K562 (cell line): ENCODE data around the gene NEMP1. TPM values are rescaled to one million over a fixed set of nuclear protein-coding genes. Genes with fewer than 3 reads are reported as not detected.
A peak's percentile ranks its signal among the peaks of the same experiment; 100 is the strongest.

Source experiments
- ATAC-seq: fragments of 200-7000 bp; cut with Tn5 transposase; 3 replicates; pipeline ENCODE4 v1.9.1; 2020; ENCODE audit warnings: moderate library complexity
- BruUV-seq: library from RNA; stranded (reverse); fragments of 400-500 nt; replicated peaks from 2 replicates; lab custom pipeline; 2021; lab: Mats Ljungman, UMichigan
- CTCF ChIA-PET: fragments of 300-600 bp; formaldehyde crosslinking; extraction: SDS; loops from one replicate; lab custom pipeline; 2021; ENCODE audit warnings: low intra/inter-chr PET ratio; lab: Yijun Ruan, JAX
- POLR2A ChIA-PET: fragments of 300-600, 350-650 bp; sonication (Branson Sonifier 250); formaldehyde crosslinking; extraction: SDS; loops from one replicate; lab custom pipeline; 2021; ENCODE audit warnings: antibody characterized with exemption, inconsistent platforms; lab: Yijun Ruan, JAX
- DNase-seq, 4 experiments: peaks; one replicate each; pipeline versions ENCODE4 v3.0.0 to v3.0.0-alpha.2; 2011 to 2018; ENCODE audit warnings: low spot score in 3 of 4, mixed read lengths in 3 of 4; ENCODE audit errors: extremely low read depth in 1 of 4
- FAIRE-seq: peaks from 2 replicates; lab custom pipeline; 2011; peaks lifted over from hg19 to GRCh38; lab: Jason Lieb, UNC
- H2AFZ ChIP-seq: 2 replicates; pipeline ENCODE4 v1.6.0; 2011; ENCODE audit warnings: low read depth, low read length, control low read depth, inconsistent platforms
- H3K27ac ChIP-seq: fragments of 200-600 bp; 3 replicates; pipeline ENCODE4 v1.8.0; 2011; ENCODE audit warnings: low read depth, mild to moderate bottlenecking, control low read depth, inconsistent platforms, low read length, moderate library complexity, mixed read lengths; ENCODE audit errors: extremely low read depth
- H3K27me3 ChIP-seq, 2 experiments: fragments of 300-600 bp in 1 of 2; 2 replicates in 1 of 2; 3 replicates in 1 of 2; pipeline versions ENCODE4 v1.6.0 to v1.8.0; 2011; ENCODE audit warnings: inconsistent platforms in 2 of 2, low read length in 2 of 2, mild to moderate bottlenecking in 1 of 2, mixed read lengths in 1 of 2, moderate library complexity in 1 of 2; ENCODE audit not compliant: control insufficient read depth in 2 of 2, insufficient read depth in 2 of 2
- H3K36me3 ChIP-seq: fragments of 300-600 bp; 3 replicates; pipeline ENCODE4 v1.8.0; 2011; ENCODE audit warnings: mild to moderate bottlenecking, low read length, inconsistent platforms; ENCODE audit not compliant: control insufficient read depth, insufficient read depth
- H3K4me1 ChIP-seq, 2 experiments: fragments of 200-600 bp in 1 of 2; replicated peaks in 1 of 2; 2 replicates in 1 of 2; 3 replicates in 1 of 2; pipeline versions ENCODE4 v1.5.1 to v1.8.0; 2011; ENCODE audit warnings: inconsistent platforms in 2 of 2, low read length in 2 of 2, mild to moderate bottlenecking in 1 of 2, mixed read lengths in 1 of 2, moderate library complexity in 1 of 2; ENCODE audit not compliant: control insufficient read depth in 2 of 2, insufficient read depth in 2 of 2
- H3K4me2 ChIP-seq: 2 replicates; pipeline ENCODE4 v1.6.1; 2011; ENCODE audit warnings: low read length, control low read depth, inconsistent platforms, mixed read lengths; ENCODE audit not compliant: insufficient read depth
- H3K4me3 ChIP-seq: fragments of 200-600 bp; sonication (generic), shearing (Covaris generic); 2 replicates; pipeline ENCODE4 v1.5.1; 2016; ENCODE audit warnings: control low read depth, inconsistent platforms
- H3K79me2 ChIP-seq: fragments of 200-600 bp; 3 replicates; pipeline ENCODE4 v1.8.0; 2011; ENCODE audit warnings: low read length, inconsistent platforms; ENCODE audit not compliant: control insufficient read depth, insufficient read depth
- H3K9ac ChIP-seq, 2 experiments: 2 replicates each; pipeline versions ENCODE4 v1.6.0 to v1.6.1; 2011; ENCODE audit warnings: low read depth in 2 of 2, low read length in 2 of 2, control low read depth in 1 of 2, inconsistent platforms in 1 of 2, mild to moderate bottlenecking in 1 of 2, mixed read lengths in 1 of 2; ENCODE audit not compliant: insufficient read depth in 1 of 2
- H3K9me1 ChIP-seq: one replicate; pipeline ENCODE4 v1.6.0; 2011; ENCODE audit warnings: inconsistent platforms, mild to moderate bottlenecking, low read length, moderate library complexity; ENCODE audit not compliant: control insufficient read depth, insufficient read depth
- H3K9me3 ChIP-seq: replicated peaks from 2 replicates; pipeline ENCODE4 v1.5.1; 2011; ENCODE audit warnings: low read depth, low read length, inconsistent platforms; ENCODE audit not compliant: control insufficient read depth, insufficient read depth
- H4K20me1 ChIP-seq: replicated peaks from 2 replicates; pipeline ENCODE4 v1.6.1; 2011; ENCODE audit warnings: low read length, inconsistent platforms, mixed read lengths; ENCODE audit not compliant: control insufficient read depth, insufficient read depth
- ATF4 ChIP-seq: fragments of 450-650 bp; formaldehyde crosslinking; IDR thresholded peaks from 2 replicates; pipeline ENCODE4 v1.4.0; 2022; ENCODE audit warnings: mild to moderate bottlenecking, moderate library complexity
- CBX2 ChIP-seq: fragments of 200-600 bp; sonication (generic); IDR thresholded peaks from one replicate; pipeline ENCODE4 v1.6.1; 2012; ENCODE audit warnings: mild to moderate bottlenecking, low read length, inconsistent platforms; ENCODE audit not compliant: insufficient read depth, poor library complexity, severe bottlenecking
- DNMT1 ChIP-seq: fragments of 450-650 bp; IDR thresholded peaks from 2 replicates; pipeline ENCODE4 v1.6.1; 2016; ENCODE audit warnings: antibody characterized with exemption, mild to moderate bottlenecking
- HMGN3 ChIP-seq: IDR thresholded peaks from 2 replicates; pipeline ENCODE4 v1.6.1; 2011; ENCODE audit warnings: borderline replicate concordance, low read depth, mild to moderate bottlenecking, mixed read lengths, low read length; ENCODE audit not compliant: insufficient read length; ENCODE audit errors: extremely low read depth
- SMAD2 ChIP-seq: fragments of 150-350 bp; IDR thresholded peaks from 2 replicates; pipeline ENCODE4 v1.6.1; 2014; ENCODE audit warnings: low read depth, mild to moderate bottlenecking, low read length
- SRSF9 ChIP-seq: fragments of 200-400 bp; formaldehyde crosslinking; IDR thresholded peaks from 2 replicates; pipeline ENCODE4 v1.6.1; 2017; ENCODE audit warnings: low read depth, low read length, borderline replicate concordance
- TEAD4 ChIP-seq, 2 experiments: sonication (generic) in 1 of 2; formaldehyde crosslinking in 1 of 2; IDR thresholded peaks; 2 replicates each; pipeline versions ENCODE4 v1.6.1 to v1.8.0; 2012 to 2022; ENCODE audit warnings: borderline replicate concordance in 1 of 2, inconsistent platforms in 1 of 2, low read length in 1 of 2, mild to moderate bottlenecking in 1 of 2, missing genetic modification reagents in 1 of 2
- TSC22D4 ChIP-seq: fragments of 450-650 bp; IDR thresholded peaks from 2 replicates; pipeline ENCODE4 v1.6.1; 2016; ENCODE audit warnings: missing genetic modification characterization, missing biosample characterization, control low read depth
- ZBED1 ChIP-seq: IDR thresholded peaks from 2 replicates; pipeline ENCODE4 v1.6.1; 2014
- ZNF3 ChIP-seq: fragments of 250-450 bp; sonication (Bioruptor Pico); IDR thresholded peaks from 2 replicates; pipeline ENCODE4 v1.5.0; 2021; ENCODE audit warnings: mild to moderate bottlenecking, moderate library complexity
- ZNF592 ChIP-seq: fragments of 450-650 bp; IDR thresholded peaks from 2 replicates; pipeline ENCODE4 v1.6.1; 2017; ENCODE audit warnings: antibody characterized with exemption, mild to moderate bottlenecking
- ZNF695 ChIP-seq: fragments of 450-650 bp; formaldehyde crosslinking; IDR thresholded peaks from 2 replicates; pipeline ENCODE4 v1.4.0; 2020; ENCODE audit warnings: mild to moderate bottlenecking, moderate library complexity
- ZNF699 ChIP-seq: fragments of 250-450 bp; sonication (Bioruptor Pico); IDR thresholded peaks from 2 replicates; pipeline ENCODE4 v1.8.0; 2021; ENCODE audit warnings: mild to moderate bottlenecking, moderate library complexity; ENCODE audit not compliant: insufficient replicate concordance
- WGBS: fragments of 100-300 bp; shearing (Covaris generic); methylation state at CpG from one replicate; pipeline ENCODE4 v1.1.6; 2016; ENCODE audit warnings: low coverage, mixed read lengths; ENCODE audit not compliant: insufficient coverage; ENCODE audit errors: missing lambda C conversion rate; 5-methylcytosine and 5-hydroxymethylcytosine counted together
- in situ Hi-C: fragments of 300-500 bp; cut with MboI; formaldehyde crosslinking; loops from 4 replicates; pipeline ENCODE4 v1.15.0; 2018; ENCODE audit warnings: inconsistent platforms, mixed read lengths
- intact Hi-C: fragments of 100-400 bp; cut with micrococcal nuclease; formaldehyde crosslinking; loops from 2 replicates; pipeline ENCODE4 v1.14.2; 2022
- polyA plus RNA-seq, 8 experiments: library from polyadenylated mRNA; depleted of rRNA in 4 of 8; stranded (reverse) in 5 of 8; unstranded in 3 of 8; fragments of >200 nt; fragmentation: Nextera tagmentation in 2 of 8; fragmentation: Illumina TruSeq in 1 of 8; extraction: Ambion mirVana in 2 of 8; extraction: Trizol in 1 of 8; gene quantifications; 2 replicates each; pipeline versions ENCODE4 v1.2.1 to v1.2.3, GENCODE V29; 2011 to 2014; ENCODE audit warnings: inconsistent platforms in 1 of 8, missing spikeins in 1 of 8
- total RNA-seq, 7 experiments: library from RNA; depleted of rRNA in 6 of 7; stranded (reverse); fragments of >200 nt in 6 of 7; fragmentation: Illumina TruSeq in 2 of 7; extraction: Trizol in 2 of 7; gene quantifications; 2 replicates each; pipeline versions ENCODE4 v1.2.1 to v1.2.3, GENCODE V29; 2011 to 2021; ENCODE audit warnings: low replicate concordance in 1 of 7

NEMP1 gene
- total and polyA plus RNA-seq, 9 of the 15 experiments (the other 6 are each of a cell fraction or from before 2014, with no cell fraction given): 9.5 to 82.2 (median 41.2) TPM

GRCh38 chr12:57103856-57104255 is 25.3 kb upstream of the NEMP1 start:
- in situ Hi-C loops: no loop called here
- no peaks in the 10 kb centered on the region for H3K9me1 ChIP-seq
- no peak overlapping the region; the same call in 1 of the 3 replicates for H3K27ac ChIP-seq
- POLR2A ChIA-PET: interaction anchor here (1.5 to 1.9 kb wide), 2 partner anchors 23 to 26 kb away, joined by 4 to 7 read pairs; partner anchors contain the start of gene NEMP1
- no peaks in the 10 kb centered on the region for H4K20me1 ChIP-seq
- FAIRE-seq: no peak
- no peak for TF ChIP-seq TEAD4 (IDR thresholded peaks at IDR 0.05; ENCODE audit: low read length)
- TF ChIP-seq TEAD4 (CRISPR knock-in tag; IDR thresholded peaks at IDR 0.05; ENCODE audit: borderline replicate concordance): no peak
- no peak for TF ChIP-seq DNMT1
- no peak for TF ChIP-seq ZNF3 (CRISPR knock-in tag)
- no peak for TF ChIP-seq HMGN3
- TF ChIP-seq ZNF695: no peak
- no peak for TF ChIP-seq SMAD2
- TF ChIP-seq ZNF699 (CRISPR knock-in tag): no peak
- TF ChIP-seq ZBED1: no peak
- TF ChIP-seq SRSF9: no peak
- no peak for TF ChIP-seq TSC22D4 (tag)
- no peak for TF ChIP-seq ZNF592
- TF ChIP-seq ATF4 (CRISPR knock-in tag): no peak
- no peak for TF ChIP-seq CBX2
- TF ChIP-seq, all 486 proteins: peak for 0
- H3K4me3 ChIP-seq: no peak overlapping the region
- peaks cover 24 to 62% of the 10 kb centered on the region in 2 experiments for H3K4me1 ChIP-seq
- no peaks in the 10 kb centered on the region for H3K79me2 ChIP-seq
- ATAC-seq (no peak), DNase-seq (no peak)
- no peaks in the 10 kb centered on the region for H3K27me3 ChIP-seq
- CTCF ChIA-PET: no interaction called here
- intact Hi-C loops: no loop called here
- H2AFZ ChIP-seq: no peak overlapping the region
- 73% methylated on average over 7 of the region's 7 CpGs for WGBS
- no peak overlapping the region for H3K4me2 ChIP-seq
- peak overlapping the region in 1 of 2 experiments; percentile 78; a peak in 2 of 4 replicates for H3K9ac ChIP-seq
- BruUV-seq: no TSS peak
- peaks cover 43% of the 10 kb centered on the region for H3K36me3 ChIP-seq
- no peaks in the 10 kb centered on the region for H3K9me3 ChIP-seq
